ENCODE measurements around the gene LAMA1. TPM values are rescaled to one million over a fixed set of nuclear protein-coding genes. Genes with fewer than 3 reads are reported as not detected.

The LAMA1 gene
- total and polyA plus RNA-seq, 10 of the 15 experiments (the other 5 are each of a cell fraction or from before 2014, with no cell fraction given) = under 0.01 to 1.9 (median 0.06) TPM; not detected in 6

- POLR2A ChIA-PET = no interaction called here
- 43% methylated on average over 9 of the region's 9 CpGs for WGBS (ENCODE audit: insufficient coverage, insufficient replicate concordance, low lambda C conversion rate, missing lambda C conversion rate)
- no TSS peak for BruUV-seq (replicated peaks)
- TF ChIP-seq IRF5 (IDR thresholded peaks at IDR 0.05; ENCODE audit: borderline replicate concordance) = no peak
- no peak for TF ChIP-seq NR2C2 (IDR thresholded peaks at IDR 0.05; ENCODE audit: borderline replicate concordance, control insufficient read depth, insufficient read length, low read depth)
- TF ChIP-seq USF2 (IDR thresholded peaks at IDR 0.05; ENCODE audit: borderline replicate concordance, low read depth, low read length) = no peak
- TF ChIP-seq RB1 (IDR thresholded peaks at IDR 0.05; ENCODE audit: borderline replicate concordance) = no peak
- no peak for TF ChIP-seq MEF2A (IDR thresholded peaks at IDR 0.05; ENCODE audit: insufficient read depth, low read depth, low read length)
- no peak for TF ChIP-seq CREB1 (IDR thresholded peaks at IDR 0.05; ENCODE audit: low read depth)
- Histone ChIP-seq H3K36me3 (ENCODE audit: control insufficient read depth in 2 of 2, insufficient read depth in 2 of 2, low read length in 1 of 2) (no peaks in the 10 kb centered on the region), H3K4me1 (ENCODE audit: control insufficient read depth, insufficient read depth, low read length) (no peaks in the 10 kb centered on the region), H3K79me2 (ENCODE audit: control insufficient read depth, insufficient read depth, low read length) (no peaks in the 10 kb centered on the region), H3K27me3 (replicated peaks in 1 of 2; ENCODE audit: control insufficient read depth in 2 of 2, insufficient read depth in 2 of 2, low read length in 1 of 2) (no peaks in the 10 kb centered on the region; a peak in 2 of 4 replicates), H3K27ac (ENCODE audit: control insufficient read depth, insufficient read depth) (no peak overlapping the region), H2AFZ (ENCODE audit: control insufficient read depth, low read depth, low read length) (no peak overlapping the region), H3K4me3 (no peak overlapping the region), H3K9me3 (replicated peaks; ENCODE audit: control insufficient read depth, insufficient read depth, low read length) (no peaks in the 10 kb centered on the region), H3K9ac (ENCODE audit: control insufficient read depth, insufficient read depth, low read length) (no peak overlapping the region), H3K4me2 (ENCODE audit: control insufficient read depth, insufficient read depth) (no peak overlapping the region), H4K20me1 (ENCODE audit: control insufficient read depth, insufficient read depth) (no peaks in the 10 kb centered on the region)
- in situ Hi-C loops (cut with MboI) (loop anchor here (10.0 kb wide), 1 partner anchor 62 kb away; no protein-coding TSS in a partner anchor), intact Hi-C loops (cut with micrococcal nuclease; ENCODE audit: unreplicated experiment) (no loop called here)
- no peak for FAIRE-seq
- RAD21 ChIA-PET (ENCODE audit: unreplicated experiment) = no interaction called here
- SMC1A ChIA-PET (ENCODE audit: uncharacterized antibody, unreplicated experiment) = no interaction called here
- CTCF ChIA-PET = no interaction called here
- no peak for DNase-seq (ENCODE audit: low read depth, low spot score)
- ATAC-seq = no peak
These were observed 154.8 kb downstream of the LAMA1 start for GRCh38 chr18:6962571-6963451.

Measured in GM12878 (cell line).